ENCODE results near the gene BRD7. TPM values are rescaled to one million over a fixed set of nuclear protein-coding genes. Genes with fewer than 3 reads are reported as not detected.

Gene BRD7
- total and polyA plus RNA-seq, 2 of the 13 experiments (the other 11 are each of a cell fraction or from before 2014, with no cell fraction given): 82.3 to 149 TPM

DNA sequence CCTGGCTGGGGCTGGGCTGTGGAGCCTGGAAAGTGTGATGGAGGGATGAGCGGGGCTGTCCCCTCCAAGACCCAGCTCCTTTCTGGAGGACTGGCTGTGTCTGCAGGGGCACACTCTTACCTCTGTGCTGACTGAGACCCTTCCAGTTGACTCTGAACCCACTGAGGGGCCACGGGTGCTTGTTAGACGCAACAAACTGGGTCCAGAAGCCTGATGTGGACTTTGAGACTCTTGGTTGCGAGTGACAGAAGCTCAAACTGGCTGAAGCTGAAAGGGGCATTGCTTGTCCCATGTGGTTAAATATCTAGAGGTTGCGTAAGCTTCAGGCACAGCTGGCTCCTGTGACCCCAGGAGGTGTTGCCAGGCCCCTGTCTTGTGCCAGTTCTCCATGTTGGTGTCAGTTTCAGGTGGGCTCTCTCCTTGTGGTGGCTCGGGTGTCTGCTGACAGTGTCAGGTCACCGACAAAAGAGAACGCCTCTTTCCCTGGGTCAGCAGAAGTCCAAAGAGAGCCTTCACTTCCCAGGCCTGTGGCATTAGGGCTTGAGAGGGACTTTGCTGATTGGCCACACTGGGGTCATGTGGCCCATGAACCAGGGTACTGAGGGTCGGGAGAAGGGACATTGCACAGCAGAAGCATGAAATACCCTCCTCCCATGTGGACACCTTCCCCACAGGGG, 85.7 kb downstream of the BRD7 start (continued):
- TF ChIP-seq, protein P1, sequence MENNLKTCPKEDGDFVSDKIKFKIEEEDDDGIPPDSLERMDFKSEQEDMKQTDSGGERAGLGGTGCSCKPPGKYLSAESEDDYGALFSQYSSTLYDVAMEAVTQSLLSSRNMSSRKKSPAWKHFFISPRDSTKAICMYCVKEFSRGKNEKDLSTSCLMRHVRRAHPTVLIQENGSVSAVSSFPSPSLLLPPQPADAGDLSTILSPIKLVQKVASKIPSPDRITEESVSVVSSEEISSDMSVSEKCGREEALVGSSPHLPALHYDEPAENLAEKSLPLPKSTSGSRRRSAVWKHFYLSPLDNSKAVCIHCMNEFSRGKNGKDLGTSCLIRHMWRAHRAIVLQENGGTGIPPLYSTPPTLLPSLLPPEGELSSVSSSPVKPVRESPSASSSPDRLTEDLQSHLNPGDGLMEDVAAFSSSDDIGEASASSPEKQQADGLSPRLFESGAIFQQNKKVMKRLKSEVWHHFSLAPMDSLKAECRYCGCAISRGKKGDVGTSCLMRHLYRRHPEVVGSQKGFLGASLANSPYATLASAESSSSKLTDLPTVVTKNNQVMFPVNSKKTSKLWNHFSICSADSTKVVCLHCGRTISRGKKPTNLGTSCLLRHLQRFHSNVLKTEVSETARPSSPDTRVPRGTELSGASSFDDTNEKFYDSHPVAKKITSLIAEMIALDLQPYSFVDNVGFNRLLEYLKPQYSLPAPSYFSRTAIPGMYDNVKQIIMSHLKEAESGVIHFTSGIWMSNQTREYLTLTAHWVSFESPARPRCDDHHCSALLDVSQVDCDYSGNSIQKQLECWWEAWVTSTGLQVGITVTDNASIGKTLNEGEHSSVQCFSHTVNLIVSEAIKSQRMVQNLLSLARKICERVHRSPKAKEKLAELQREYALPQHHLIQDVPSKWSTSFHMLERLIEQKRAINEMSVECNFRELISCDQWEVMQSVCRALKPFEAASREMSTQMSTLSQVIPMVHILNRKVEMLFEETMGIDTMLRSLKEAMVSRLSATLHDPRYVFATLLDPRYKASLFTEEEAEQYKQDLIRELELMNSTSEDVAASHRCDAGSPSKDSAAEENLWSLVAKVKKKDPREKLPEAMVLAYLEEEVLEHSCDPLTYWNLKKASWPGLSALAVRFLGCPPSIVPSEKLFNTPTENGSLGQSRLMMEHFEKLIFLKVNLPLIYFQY (CRISPR knock-in tag; IDR thresholded peaks at IDR 0.05; ENCODE audit: borderline replicate concordance): peak; percentile 76; the same call in 1 of the 2 replicates
- TF ChIP-seq, protein P2, sequence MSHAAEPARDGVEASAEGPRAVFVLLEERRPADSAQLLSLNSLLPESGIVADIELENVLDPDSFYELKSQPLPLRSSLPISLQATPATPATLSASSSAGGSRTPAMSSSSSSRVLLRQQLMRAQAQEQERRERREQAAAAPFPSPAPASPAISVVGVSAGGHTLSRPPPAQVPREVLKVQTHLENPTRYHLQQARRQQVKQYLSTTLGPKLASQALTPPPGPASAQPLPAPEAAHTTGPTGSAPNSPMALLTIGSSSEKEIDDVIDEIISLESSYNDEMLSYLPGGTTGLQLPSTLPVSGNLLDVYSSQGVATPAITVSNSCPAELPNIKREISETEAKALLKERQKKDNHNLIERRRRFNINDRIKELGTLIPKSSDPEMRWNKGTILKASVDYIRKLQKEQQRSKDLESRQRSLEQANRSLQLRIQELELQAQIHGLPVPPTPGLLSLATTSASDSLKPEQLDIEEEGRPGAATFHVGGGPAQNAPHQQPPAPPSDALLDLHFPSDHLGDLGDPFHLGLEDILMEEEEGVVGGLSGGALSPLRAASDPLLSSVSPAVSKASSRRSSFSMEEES (CRISPR knock-in tag; IDR thresholded peaks at IDR 0.05): peak; percentile 72
- TF ChIP-seq NFYB (CRISPR knock-in tag; IDR thresholded peaks at IDR 0.05) (peak; percentile 66; the same call in 1 of the 2 replicates), SNRNP70 (IDR thresholded peaks at IDR 0.05; ENCODE audit: low read depth, low read length) (no peak), SUZ12 (IDR thresholded peaks at IDR 0.05; ENCODE audit: low read depth, low read length) (no peak), ZNF567 (CRISPR knock-in tag; IDR thresholded peaks at IDR 0.05; ENCODE audit: borderline replicate concordance) (no peak), HNRNPUL1 (IDR thresholded peaks at IDR 0.05; ENCODE audit: low read depth, low read length) (no peak), HDAC1 (CRISPR knock-in tag; IDR thresholded peaks at IDR 0.05) (peak; percentile 77), NCOR1 (IDR thresholded peaks at IDR 0.05; ENCODE audit: borderline replicate concordance, low read length) (peak; percentile 53; the same call in 1 of the 2 replicates), ZKSCAN8 (CRISPR knock-in tag; IDR thresholded peaks at IDR 0.05; ENCODE audit: borderline replicate concordance) (0 out of 2 replicates have a peak, but pooled peaks have one; percentile 24), ZNF333 (CRISPR knock-in tag; IDR thresholded peaks at IDR 0.05; ENCODE audit: borderline replicate concordance) (no peak), YY1 (IDR thresholded peaks at IDR 0.05; ENCODE audit: insufficient read depth, insufficient replicate concordance, low read depth, low read length) (no peak)
- TF ChIP-seq, protein P3, sequence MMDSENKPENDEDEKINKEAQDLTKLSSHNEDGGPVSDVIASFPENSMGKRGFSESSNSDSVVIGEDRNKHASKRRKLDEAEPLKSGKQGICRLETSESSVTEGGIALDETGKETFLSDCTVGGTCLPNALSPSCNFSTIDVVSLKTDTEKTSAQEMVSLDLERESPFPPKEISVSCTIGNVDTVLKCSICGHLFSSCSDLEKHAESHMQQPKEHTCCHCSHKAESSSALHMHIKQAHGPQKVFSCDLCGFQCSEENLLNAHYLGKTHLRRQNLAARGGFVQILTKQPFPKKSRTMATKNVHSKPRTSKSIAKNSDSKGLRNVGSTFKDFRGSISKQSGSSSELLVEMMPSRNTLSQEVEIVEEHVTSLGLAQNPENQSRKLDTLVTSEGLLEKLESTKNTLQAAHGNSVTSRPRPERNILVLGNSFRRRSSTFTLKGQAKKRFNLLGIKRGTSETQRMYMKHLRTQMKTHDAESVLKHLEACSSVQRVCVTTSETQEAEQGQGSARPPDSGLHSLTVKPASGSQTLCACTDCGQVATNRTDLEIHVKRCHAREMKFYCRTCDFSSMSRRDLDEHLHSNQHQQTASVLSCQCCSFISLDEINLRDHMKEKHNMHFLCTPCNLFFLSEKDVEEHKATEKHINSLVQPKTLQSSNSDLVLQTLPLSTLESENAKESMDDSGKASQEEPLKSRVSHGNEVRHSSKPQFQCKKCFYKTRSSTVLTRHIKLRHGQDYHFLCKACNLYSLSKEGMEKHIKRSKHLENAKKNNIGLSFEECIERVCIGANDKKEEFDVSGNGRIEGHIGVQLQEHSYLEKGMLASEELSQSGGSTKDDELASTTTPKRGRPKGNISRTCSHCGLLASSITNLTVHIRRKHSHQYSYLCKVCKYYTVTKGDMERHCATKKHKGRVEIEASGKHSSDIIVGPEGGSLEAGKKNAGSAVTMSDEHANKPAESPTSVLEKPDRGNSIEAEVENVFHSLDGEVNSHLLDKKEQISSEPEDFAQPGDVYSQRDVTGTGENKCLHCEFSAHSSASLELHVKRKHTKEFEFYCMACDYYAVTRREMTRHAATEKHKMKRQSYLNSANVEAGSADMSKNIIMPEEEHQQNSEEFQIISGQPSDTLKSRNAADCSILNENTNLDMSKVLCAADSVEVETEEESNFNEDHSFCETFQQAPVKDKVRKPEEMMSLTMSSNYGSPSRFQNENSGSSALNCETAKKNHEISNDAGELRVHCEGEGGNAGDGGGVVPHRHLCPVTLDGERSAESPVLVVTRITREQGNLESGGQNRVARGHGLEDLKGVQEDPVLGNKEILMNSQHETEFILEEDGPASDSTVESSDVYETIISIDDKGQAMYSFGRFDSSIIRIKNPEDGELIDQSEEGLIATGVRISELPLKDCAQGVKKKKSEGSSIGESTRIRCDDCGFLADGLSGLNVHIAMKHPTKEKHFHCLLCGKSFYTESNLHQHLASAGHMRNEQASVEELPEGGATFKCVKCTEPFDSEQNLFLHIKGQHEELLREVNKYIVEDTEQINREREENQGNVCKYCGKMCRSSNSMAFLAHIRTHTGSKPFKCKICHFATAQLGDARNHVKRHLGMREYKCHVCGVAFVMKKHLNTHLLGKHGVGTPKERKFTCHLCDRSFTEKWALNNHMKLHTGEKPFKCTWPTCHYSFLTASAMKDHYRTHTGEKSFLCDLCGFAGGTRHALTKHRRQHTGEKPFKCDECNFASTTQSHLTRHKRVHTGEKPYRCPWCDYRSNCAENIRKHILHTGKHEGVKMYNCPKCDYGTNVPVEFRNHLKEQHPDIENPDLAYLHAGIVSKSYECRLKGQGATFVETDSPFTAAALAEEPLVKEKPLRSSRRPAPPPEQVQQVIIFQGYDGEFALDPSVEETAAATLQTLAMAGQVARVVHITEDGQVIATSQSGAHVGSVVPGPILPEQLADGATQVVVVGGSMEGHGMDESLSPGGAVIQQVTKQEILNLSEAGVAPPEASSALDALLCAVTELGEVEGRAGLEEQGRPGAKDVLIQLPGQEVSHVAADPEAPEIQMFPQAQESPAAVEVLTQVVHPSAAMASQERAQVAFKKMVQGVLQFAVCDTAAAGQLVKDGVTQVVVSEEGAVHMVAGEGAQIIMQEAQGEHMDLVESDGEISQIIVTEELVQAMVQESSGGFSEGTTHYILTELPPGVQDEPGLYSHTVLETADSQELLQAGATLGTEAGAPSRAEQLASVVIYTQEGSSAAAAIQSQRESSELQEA (CRISPR knock-in tag; IDR thresholded peaks at IDR 0.05; ENCODE audit: not compliant biosample characterization): peak; percentile 48

All from HepG2 (cell line).